ENCODE results near the gene KLRB1. TPM values are rescaled to one million over a fixed set of nuclear protein-coding genes. Genes with fewer than 3 reads are reported as not detected.

The KLRB1 gene
- total RNA-seq, 1 experiment from 2014 or later: not detected

Other genes with a start within 250 kb of the KLRB1 start
- gene CLEC2D, start 61.8 kb upstream of the KLRB1 start, total RNA-seq (2021; ENCODE audit: unreplicated experiment): 1.9 TPM
- not detected for gene CLECL1, start 125.2 kb upstream of the KLRB1 start, total RNA-seq (2021; ENCODE audit: unreplicated experiment)
- not detected for gene CD69, start 153.0 kb upstream of the KLRB1 start, total RNA-seq (2021; ENCODE audit: unreplicated experiment)
- gene KLRF1, start 219.6 kb upstream of the KLRB1 start, total RNA-seq (2021; ENCODE audit: unreplicated experiment): not detected

Measured in HCT116 (cell line).